H9 (cell line): ENCODE results near the gene SFMBT2. TPM values are rescaled to one million over a fixed set of nuclear protein-coding genes. Genes with fewer than 3 reads are reported as not detected.

Experiments
- DNase-seq: peaks from one replicate; pipeline ENCODE4 v3.0.0-alpha.2; 2017
- H2AFZ ChIP-seq: one replicate; pipeline ENCODE4 v1.6.1; 2013; ENCODE audit warnings: mild to moderate bottlenecking, low read length, control low read depth, moderate library complexity
- H2AK5ac ChIP-seq: 2 replicates; pipeline ENCODE4 v1.6.1; 2013; ENCODE audit warnings: low read length, control low read depth, mixed read lengths; ENCODE audit not compliant: insufficient read length
- H2BK120ac ChIP-seq: one replicate; pipeline ENCODE4 v1.6.1; 2013; ENCODE audit warnings: low read depth, mild to moderate bottlenecking, low read length, control low read depth, inconsistent platforms; ENCODE audit not compliant: poor library complexity, severe bottlenecking
- H2BK12ac ChIP-seq: 2 replicates; pipeline ENCODE4 v1.6.1; 2013; ENCODE audit warnings: low read length, control low read depth, mixed read lengths, low read depth; ENCODE audit not compliant: insufficient read length
- H2BK15ac ChIP-seq: 2 replicates; pipeline ENCODE4 v1.6.1; 2013; ENCODE audit warnings: low read depth, low read length, control low read depth
- H2BK20ac ChIP-seq: one replicate; pipeline ENCODE4 v1.6.1; 2013; ENCODE audit warnings: low read depth, mild to moderate bottlenecking, low read length, control low read depth, inconsistent platforms; ENCODE audit not compliant: poor library complexity, severe bottlenecking
- H2BK5ac ChIP-seq: 2 replicates; pipeline ENCODE4 v1.6.1; 2013; ENCODE audit warnings: low read length, control low read depth, mixed read lengths; ENCODE audit not compliant: insufficient read length
- H3K14ac ChIP-seq: 2 replicates; pipeline ENCODE4 v1.6.1; 2013; ENCODE audit warnings: low read length, control low read depth; ENCODE audit not compliant: insufficient read depth
- H3K18ac ChIP-seq: 2 replicates; pipeline ENCODE4 v1.6.1; 2013; ENCODE audit warnings: low read depth, mild to moderate bottlenecking, mixed read lengths, low read length, control low read depth; ENCODE audit not compliant: insufficient read length
- H3K23ac ChIP-seq: 2 replicates; pipeline ENCODE4 v1.6.1; 2013; ENCODE audit warnings: low read length, control low read depth, mixed read lengths, low read depth; ENCODE audit not compliant: insufficient read length
- H3K23me2 ChIP-seq: 2 replicates; pipeline ENCODE4 v1.6.1; 2013; ENCODE audit warnings: low read depth, mild to moderate bottlenecking, mixed read lengths, low read length, control low read depth; ENCODE audit not compliant: insufficient read length, poor library complexity, severe bottlenecking
- H3K27ac ChIP-seq: 2 replicates; pipeline ENCODE4 v1.5.1; 2013; ENCODE audit warnings: low read length, control low read depth, mixed read lengths, low read depth; ENCODE audit not compliant: insufficient read length
- H3K27me3 ChIP-seq: 2 replicates; pipeline ENCODE4 v1.6.1; 2013; ENCODE audit warnings: low read length, control low read depth, inconsistent platforms; ENCODE audit not compliant: insufficient read depth
- H3K4ac ChIP-seq: 2 replicates; pipeline ENCODE4 v1.6.1; 2013; ENCODE audit warnings: low read depth, mild to moderate bottlenecking, control low read depth, inconsistent platforms, low read length, moderate library complexity
- H3K4me1 ChIP-seq: 2 replicates; pipeline ENCODE4 v1.6.1; 2013; ENCODE audit warnings: low read length, control low read depth, inconsistent platforms; ENCODE audit not compliant: insufficient read depth
- H3K4me2 ChIP-seq: 2 replicates; pipeline ENCODE4 v1.6.1; 2013; ENCODE audit warnings: low read length, control low read depth, mixed read lengths; ENCODE audit not compliant: insufficient read length, insufficient read depth
- H3K56ac ChIP-seq: 2 replicates; pipeline ENCODE4 v1.6.1; 2013; ENCODE audit warnings: low read depth, mild to moderate bottlenecking, mixed read lengths, low read length, control low read depth; ENCODE audit not compliant: insufficient read length
- H3K79me1 ChIP-seq: 2 replicates; pipeline ENCODE4 v1.6.1; 2013; ENCODE audit warnings: low read depth, mild to moderate bottlenecking, moderate library complexity, low read length, control low read depth, inconsistent platforms; ENCODE audit not compliant: insufficient read depth, poor library complexity, severe bottlenecking
- H3K79me2 ChIP-seq: 2 replicates; pipeline ENCODE4 v1.6.1; 2013; ENCODE audit warnings: low read length, control low read depth, inconsistent platforms; ENCODE audit not compliant: insufficient read depth
- H3K9ac ChIP-seq: 2 replicates; pipeline ENCODE4 v1.6.1; 2013; ENCODE audit warnings: low read length, control low read depth, mixed read lengths; ENCODE audit not compliant: insufficient read length; ENCODE audit errors: extremely low read depth
- H3K9me3 ChIP-seq: one replicate; pipeline ENCODE4 v1.6.1; 2013; ENCODE audit warnings: low read depth, low read length, inconsistent platforms; ENCODE audit not compliant: control insufficient read depth
- H3T11ph ChIP-seq: one replicate; pipeline ENCODE4 v1.6.1; 2013; ENCODE audit warnings: mild to moderate bottlenecking, low read length, control low read depth, inconsistent platforms
- H4K20me1 ChIP-seq: one replicate; pipeline ENCODE4 v1.6.1; 2013; ENCODE audit not compliant: control insufficient read depth, insufficient read length, insufficient read depth
- H4K5ac ChIP-seq: 2 replicates; pipeline ENCODE4 v1.6.1; 2013; ENCODE audit warnings: low read depth, mild to moderate bottlenecking, mixed read lengths, low read length, control low read depth; ENCODE audit not compliant: insufficient read length
- H4K8ac ChIP-seq: replicated peaks from 2 replicates; pipeline ENCODE4 v1.6.1; 2013; ENCODE audit warnings: low read length, control low read depth, mixed read lengths, low read depth; ENCODE audit not compliant: insufficient read length
- H4K91ac ChIP-seq: 2 replicates; pipeline ENCODE4 v1.6.1; 2013; ENCODE audit warnings: low read depth, mild to moderate bottlenecking, moderate library complexity, mixed read lengths, low read length, control low read depth; ENCODE audit not compliant: insufficient read length
- H3K27ac Mint-ChIP-seq, 3 experiments: 2 replicates in 2 of 3; 3 replicates in 1 of 3; pipeline ENCODE4 v1.8.0; 2020 to 2021; ENCODE audit warnings: mixed read lengths in 3 of 3, mild to moderate bottlenecking in 1 of 3, moderate library complexity in 1 of 3
- H3K27me3 Mint-ChIP-seq: 2 replicates; pipeline ENCODE4 v1.8.0; 2021; ENCODE audit warnings: low read depth, mild to moderate bottlenecking, moderate library complexity, mixed read lengths
- H3K36me3 Mint-ChIP-seq, 3 experiments: 2 replicates in 2 of 3; 3 replicates in 1 of 3; pipeline ENCODE4 v1.8.0; 2020 to 2021; ENCODE audit warnings: low read depth in 3 of 3, mixed read lengths in 3 of 3; ENCODE audit not compliant: insufficient read depth in 1 of 3
- H3K4me1 Mint-ChIP-seq, 2 experiments: 2 replicates each; pipeline ENCODE4 v1.8.0; 2020; ENCODE audit warnings: mixed read lengths in 2 of 2
- H3K4me3 Mint-ChIP-seq, 2 experiments: 2 replicates in 1 of 2; 3 replicates in 1 of 2; pipeline ENCODE4 v1.8.0; 2020 to 2021; ENCODE audit warnings: mild to moderate bottlenecking in 2 of 2, mixed read lengths in 2 of 2, moderate library complexity in 1 of 2
- H3K9me3 Mint-ChIP-seq, 2 experiments: 2 replicates in 1 of 2; 3 replicates in 1 of 2; pipeline ENCODE4 v1.8.0; 2020; ENCODE audit warnings: mild to moderate bottlenecking in 2 of 2, mixed read lengths in 2 of 2, moderate library complexity in 1 of 2
- WGBS: extraction: QIAGEN DNeasy Blood & Tissue Kit; methylation state at CpG from one replicate; pipeline ENCODE4 v1.1.7; 2013; ENCODE audit warnings: missing lambda C conversion rate, low lambda C conversion rate, mixed read lengths; ENCODE audit not compliant: insufficient read length; ENCODE audit errors: extremely low coverage; 5-methylcytosine and 5-hydroxymethylcytosine counted together
- total RNA-seq: library from RNA; stranded (reverse); gene quantifications from 2 replicates; pipeline ENCODE4 v1.2.1, GENCODE V29; 2021
- TF ChIP-seq, protein P1 (sequence below): fragments of 200-600 bp; sonication (generic); conservative IDR thresholded peaks from 3 replicates; pipeline ENCODE4 v1.8.0; 2021; ENCODE audit warnings: antibody characterized with exemption, mild to moderate bottlenecking

SFMBT2 gene
- total RNA-seq, 1 experiment from 2014 or later: 5.3 TPM

GRCh38 chr10:7339510-7339909 lies 71.3 kb downstream of the SFMBT2 start:
- no peaks in the 10 kb centered on the region for H4K20me1 ChIP-seq
- Mint-ChIP-seq H3K4me3 (no peak overlapping the region), H3K27ac (peak overlapping the region in 1 of 3 experiments; percentile 37; a peak in 2 of 7 replicates), H3K9me3 (peaks cover 2 to 5% of the 10 kb centered on the region in 2 experiments; a peak in 4 of 5 replicates), H3K27me3 (no peaks in the 10 kb centered on the region), H3K36me3 (peaks cover 4 to 9% (median 4%) of the 10 kb centered on the region in 3 experiments; a peak in 3 of 7 replicates), H3K4me1 (peaks cover 13 to 17% of the 10 kb centered on the region in 2 experiments)
- no peak overlapping the region for H3K27ac ChIP-seq
- H3K23me2 ChIP-seq: no peaks in the 10 kb centered on the region
- H3K4me2 ChIP-seq: no peak overlapping the region
- H4K91ac ChIP-seq: no peak overlapping the region
- H4K8ac ChIP-seq: no peak overlapping the region
- H3K4ac ChIP-seq: no peak overlapping the region
- H2AFZ ChIP-seq: no peak overlapping the region
- H3K79me1 ChIP-seq: no peaks in the 10 kb centered on the region
- TF ChIP-seq, protein P1, sequence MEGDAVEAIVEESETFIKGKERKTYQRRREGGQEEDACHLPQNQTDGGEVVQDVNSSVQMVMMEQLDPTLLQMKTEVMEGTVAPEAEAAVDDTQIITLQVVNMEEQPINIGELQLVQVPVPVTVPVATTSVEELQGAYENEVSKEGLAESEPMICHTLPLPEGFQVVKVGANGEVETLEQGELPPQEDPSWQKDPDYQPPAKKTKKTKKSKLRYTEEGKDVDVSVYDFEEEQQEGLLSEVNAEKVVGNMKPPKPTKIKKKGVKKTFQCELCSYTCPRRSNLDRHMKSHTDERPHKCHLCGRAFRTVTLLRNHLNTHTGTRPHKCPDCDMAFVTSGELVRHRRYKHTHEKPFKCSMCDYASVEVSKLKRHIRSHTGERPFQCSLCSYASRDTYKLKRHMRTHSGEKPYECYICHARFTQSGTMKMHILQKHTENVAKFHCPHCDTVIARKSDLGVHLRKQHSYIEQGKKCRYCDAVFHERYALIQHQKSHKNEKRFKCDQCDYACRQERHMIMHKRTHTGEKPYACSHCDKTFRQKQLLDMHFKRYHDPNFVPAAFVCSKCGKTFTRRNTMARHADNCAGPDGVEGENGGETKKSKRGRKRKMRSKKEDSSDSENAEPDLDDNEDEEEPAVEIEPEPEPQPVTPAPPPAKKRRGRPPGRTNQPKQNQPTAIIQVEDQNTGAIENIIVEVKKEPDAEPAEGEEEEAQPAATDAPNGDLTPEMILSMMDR: no peak
- H2BK15ac ChIP-seq: no peak overlapping the region
- no peaks in the 10 kb centered on the region for H3K27me3 ChIP-seq
- H2BK5ac ChIP-seq: no peak overlapping the region
- no peak overlapping the region for H3K56ac ChIP-seq
- H3T11ph ChIP-seq: no peak overlapping the region
- no peak overlapping the region for H3K23ac ChIP-seq
- no peak overlapping the region for H2BK20ac ChIP-seq
- no peaks in the 10 kb centered on the region for H3K9me3 ChIP-seq
- no peak overlapping the region for H2AK5ac ChIP-seq
- H3K18ac ChIP-seq: no peak overlapping the region
- no peak for DNase-seq
- no peaks in the 10 kb centered on the region for H3K79me2 ChIP-seq
- no CpG with 5 or more reads among the region's 4 CpGs for WGBS
- H2BK120ac ChIP-seq: no peak overlapping the region
- H4K5ac ChIP-seq: no peak overlapping the region
- no peak overlapping the region for H2BK12ac ChIP-seq
- no peak overlapping the region for H3K9ac ChIP-seq
- H3K14ac ChIP-seq: no peak overlapping the region
- no peaks in the 10 kb centered on the region; the same call in 1 of the 2 replicates for H3K4me1 ChIP-seq
